Measurements from ENCODE around the gene GLIPR1L2.
A peak's percentile ranks its signal among the peaks of the same experiment; 100 is the strongest.

GLIPR1L2 gene

DNA sequence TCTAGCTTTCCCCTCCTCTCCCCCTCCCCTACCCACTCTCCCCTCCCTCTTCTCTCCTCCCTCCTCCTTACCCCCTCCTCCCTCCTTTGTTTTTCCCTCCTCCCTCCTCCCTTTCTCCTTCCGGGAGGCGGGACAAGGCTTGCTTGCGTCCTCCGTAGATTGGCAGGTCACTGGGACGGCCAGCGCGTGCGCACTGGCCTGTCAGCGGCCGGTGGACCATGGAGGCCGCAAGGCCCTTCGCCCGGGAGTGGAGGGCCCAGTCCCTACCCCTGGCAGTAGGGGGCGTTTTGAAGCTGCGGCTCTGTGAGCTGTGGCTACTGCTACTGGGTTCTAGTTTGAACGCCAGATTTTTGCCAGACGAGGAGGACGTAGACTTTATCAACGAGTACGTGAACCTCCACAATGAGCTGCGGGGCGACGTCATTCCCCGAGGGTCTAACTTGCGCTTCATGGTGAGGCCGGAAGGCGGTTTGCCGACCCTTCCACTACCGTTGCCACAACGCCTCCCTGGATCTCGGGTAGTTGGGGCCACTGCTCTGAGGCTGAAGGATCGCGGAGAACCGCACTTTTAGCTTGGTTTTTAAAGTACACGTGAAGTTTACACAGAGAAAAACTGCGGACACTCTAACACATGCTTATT lies at the start of gene GLIPR1L2:
Gene GLIPR1L2, plus strand, starts transcription at position 191 of the 640 bp plus-strand sequence. Its CDS starts 28 bp downstream, at position 219.
- DNase-seq, result peak; percentile 94

GRCh38 chr12:75341873-75342272 lies 49.0 kb upstream of the GLIPR1L2 start:
- DNase-seq, result no peak

DNA sequence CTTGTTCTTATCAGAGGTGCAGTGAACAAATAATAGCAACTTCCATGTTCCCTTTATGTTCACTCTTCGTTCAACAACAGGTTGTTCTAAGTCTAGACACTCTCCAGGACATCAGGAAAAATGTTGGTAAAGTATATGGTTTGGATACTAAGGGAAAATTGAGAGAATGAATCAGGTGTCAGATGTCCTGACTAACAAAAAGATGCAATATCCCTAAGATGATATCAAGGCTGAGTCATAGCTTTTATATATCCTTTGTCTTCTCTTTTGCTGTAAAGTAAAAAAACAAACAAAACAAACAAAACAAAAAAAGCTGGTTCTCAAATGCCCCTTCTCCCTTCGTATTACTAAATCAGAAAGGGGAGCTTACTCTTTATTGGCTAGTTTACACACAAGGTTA lies 45.4 kb upstream of the GLIPR1L2 start:
- no peak for DNase-seq

GRCh38 chr12:75346215-75346614 lies 44.7 kb upstream of the GLIPR1L2 start:
- peak; percentile 36 for DNase-seq

DNA sequence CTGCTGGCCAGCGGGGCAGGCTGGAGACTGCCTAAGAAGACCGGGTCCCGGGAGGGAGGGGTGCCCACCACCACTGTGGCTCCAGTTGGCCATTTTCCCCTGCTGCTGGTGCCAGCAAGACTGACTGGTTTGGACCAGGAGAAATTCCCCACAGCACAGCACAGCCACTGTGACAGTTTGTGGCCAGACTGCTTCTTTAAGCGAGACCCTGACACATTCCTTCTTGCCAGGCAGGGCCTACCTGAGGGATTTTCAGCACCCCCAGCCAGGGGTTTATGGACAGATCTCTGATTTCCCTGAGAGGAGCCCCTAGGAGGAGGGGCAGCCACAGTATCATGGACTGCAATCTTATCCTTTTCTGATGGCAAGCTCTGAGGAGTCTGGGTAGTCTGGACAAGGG lies 40.9 kb upstream of the GLIPR1L2 start:
- no peak for DNase-seq

DNA sequence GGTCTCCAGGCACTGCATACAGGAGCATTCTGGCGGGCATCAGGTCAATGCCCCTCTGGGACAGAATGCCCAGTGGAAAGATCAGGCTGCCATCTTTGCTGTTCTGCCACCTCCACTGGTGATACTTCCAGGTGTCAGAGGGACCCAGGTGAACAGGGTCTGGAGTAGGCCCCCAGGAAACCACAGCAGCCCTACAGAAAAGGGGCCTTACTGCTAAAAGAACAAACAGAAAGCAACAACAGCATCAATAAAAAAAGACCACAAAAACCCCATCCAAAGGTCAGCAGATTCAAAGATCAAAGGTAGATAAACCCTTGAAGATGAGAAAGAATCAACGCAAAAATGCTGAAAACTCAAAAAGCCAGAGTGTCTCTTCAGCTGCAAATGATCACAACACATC lies 40.5 kb upstream of the GLIPR1L2 start:
- no peak for DNase-seq

DNA sequence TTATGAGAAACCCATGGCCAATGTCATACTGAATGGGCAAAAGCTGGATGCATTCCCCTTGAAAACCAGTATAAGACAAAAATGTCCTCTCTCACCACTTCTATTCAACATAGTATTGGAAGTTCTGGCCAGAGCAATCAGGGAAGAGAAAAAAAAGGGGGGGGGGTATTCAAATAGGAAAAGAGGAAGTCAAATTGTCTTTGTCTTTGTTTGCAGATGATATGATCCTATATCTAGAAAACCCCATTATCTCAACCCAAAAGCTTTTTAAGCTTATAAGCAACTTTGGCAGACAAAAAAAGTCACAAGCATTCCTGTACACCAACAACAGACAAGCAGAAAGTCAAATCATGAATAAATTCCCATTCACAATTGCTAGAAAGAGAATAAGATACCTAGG lies 36.9 kb upstream of the GLIPR1L2 start:
- DNase-seq, result no peak

DNA sequence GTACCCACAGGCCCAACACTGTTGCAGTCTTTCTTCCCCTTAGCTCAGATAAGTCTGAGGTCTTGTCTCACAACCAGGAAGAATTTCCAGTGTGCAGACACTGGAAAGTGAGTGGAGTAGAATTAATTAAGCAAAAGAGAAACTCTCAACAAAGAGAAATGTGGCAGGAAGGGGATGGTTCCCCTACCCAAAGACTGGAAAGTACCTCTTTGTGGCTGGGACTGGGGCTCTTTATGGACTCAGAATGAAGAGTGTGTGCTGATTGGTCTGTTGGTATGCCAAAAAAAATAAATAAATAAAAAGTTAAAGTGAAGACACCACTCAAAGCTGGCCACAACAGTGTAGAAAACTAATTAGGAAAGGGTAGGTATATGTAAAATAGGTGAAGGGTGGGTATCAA lies 30.0 kb upstream of the GLIPR1L2 start:
- no peak for DNase-seq

DNA sequence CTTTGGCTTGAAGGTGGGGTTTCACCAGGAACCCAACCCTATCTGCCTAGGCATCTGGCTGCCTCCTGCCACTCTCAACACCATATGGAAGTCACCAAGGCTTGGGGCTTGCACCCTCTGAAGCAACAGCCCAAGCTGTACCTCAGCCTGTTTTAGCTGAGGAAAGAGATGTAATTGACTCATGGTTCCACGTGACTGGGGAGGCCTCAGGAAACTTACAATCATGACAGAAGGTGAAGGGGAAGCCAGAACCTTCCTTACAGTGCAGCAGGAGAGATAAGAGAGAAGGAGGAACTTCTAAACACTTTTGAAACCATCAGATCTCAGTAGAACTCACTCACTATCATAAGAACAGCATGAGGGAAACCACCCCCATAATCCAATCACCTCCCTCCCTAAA lies 29.5 kb upstream of the GLIPR1L2 start:
- DNase-seq, result no peak

GRCh38 chr12:75364919-75365318 lies 26.0 kb upstream of the GLIPR1L2 start:
- DNase-seq, result no peak

DNA sequence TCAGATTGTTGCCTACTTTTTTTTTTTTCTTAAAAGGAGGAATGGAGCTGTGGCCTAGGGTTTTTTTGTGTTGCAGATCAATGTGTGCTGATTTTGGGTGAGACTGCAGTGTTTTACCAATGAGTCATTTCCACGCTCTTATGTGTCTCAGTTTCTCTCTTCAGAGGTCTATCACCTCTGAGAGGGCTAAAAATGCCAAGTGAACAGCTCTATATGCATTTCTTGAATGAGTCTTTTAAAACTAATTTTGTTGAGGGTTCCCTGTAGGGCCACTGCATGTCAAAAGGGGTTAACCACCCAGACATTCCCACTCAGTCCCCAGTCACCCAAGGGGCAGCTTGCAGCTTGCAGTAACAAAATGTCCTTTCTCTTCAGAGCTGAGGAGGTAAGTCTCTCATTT lies 24.3 kb upstream of the GLIPR1L2 start:
- DNase-seq, result no peak

GRCh38 chr12:75374971-75375370 lies 15.9 kb upstream of the GLIPR1L2 start:
- DNase-seq, result no peak

DNA sequence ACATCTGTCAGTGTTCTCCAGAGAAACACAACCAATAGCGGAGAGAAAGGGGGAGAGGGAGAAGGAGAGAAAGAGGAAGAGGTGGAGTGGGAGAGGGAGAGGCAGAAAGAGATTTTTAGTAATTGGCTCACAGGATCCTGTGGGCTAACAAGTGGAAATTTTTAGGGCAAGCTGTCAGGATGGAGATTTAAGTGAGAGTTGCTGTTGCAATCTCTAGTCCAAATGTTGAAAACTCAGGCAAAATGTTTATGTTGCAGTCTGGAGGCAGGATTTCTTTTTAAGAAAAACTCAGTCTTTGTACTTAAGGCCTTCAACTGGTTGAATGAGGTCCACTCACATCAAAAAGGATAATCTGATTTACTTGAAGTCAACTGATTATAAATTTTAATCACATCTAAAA lies 12.5 kb upstream of the GLIPR1L2 start:
- DNase-seq, result no peak

- DNase-seq, result no peak
These were observed 1.8 kb upstream of the GLIPR1L2 start for GRCh38 chr12:75389061-75389460.

DNA sequence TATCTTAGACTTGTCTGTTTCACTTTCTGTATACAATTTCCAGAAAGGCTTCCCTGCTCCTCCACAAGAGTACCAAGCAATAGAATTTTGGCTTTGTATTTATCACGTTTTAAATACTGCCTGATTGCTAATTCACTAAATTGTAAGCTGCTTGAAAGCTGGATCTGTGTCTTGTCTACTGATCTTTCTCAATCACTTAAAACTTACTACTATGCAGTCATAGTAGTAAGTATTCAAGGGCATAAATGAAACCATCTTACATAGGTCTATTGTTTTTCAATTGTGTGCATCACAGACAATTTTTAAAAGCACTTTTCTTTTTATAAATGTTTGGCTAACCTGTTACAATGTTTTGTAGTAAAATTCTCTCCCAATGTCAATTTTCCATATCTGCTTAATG lies 1.2 kb upstream of the GLIPR1L2 start:
- DNase-seq, result no peak

- DNase-seq, result no peak
These were observed 562 bp upstream of the GLIPR1L2 start for GRCh38 chr12:75390156-75390898.

GRCh38 chr12:75404231-75404630 lies 13.3 kb downstream of the GLIPR1L2 start:
- no peak for DNase-seq

DNA sequence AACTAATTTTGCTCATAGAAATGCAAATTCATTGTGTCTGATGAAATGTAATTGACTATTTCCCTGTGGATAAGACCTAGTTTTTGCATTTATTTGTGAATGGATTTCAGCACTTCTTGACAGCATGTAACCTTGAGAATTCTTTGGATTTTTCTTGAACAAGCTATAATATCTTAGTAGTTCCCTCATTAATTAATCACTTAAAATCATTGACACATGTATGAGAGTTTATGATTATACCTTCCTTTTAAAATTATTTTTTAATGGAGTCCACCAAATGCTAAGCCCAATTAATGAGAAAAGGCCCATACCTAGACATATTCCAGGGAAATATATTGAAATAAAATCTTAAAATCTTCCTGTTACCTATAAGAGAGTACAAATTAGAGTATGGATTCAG lies 16.8 kb downstream of the GLIPR1L2 start:
- DNase-seq, result no peak

- no peak for DNase-seq
These were observed 18.9 kb downstream of the GLIPR1L2 start for GRCh38 chr12:75409830-75410229.

- DNase-seq, result no peak
These were observed 23.8 kb downstream of the GLIPR1L2 start for GRCh38 chr12:75414671-75415070.

GRCh38 chr12:75419841-75420240 lies 29.0 kb downstream of the GLIPR1L2 start:
- DNase-seq, result no peak

DNA sequence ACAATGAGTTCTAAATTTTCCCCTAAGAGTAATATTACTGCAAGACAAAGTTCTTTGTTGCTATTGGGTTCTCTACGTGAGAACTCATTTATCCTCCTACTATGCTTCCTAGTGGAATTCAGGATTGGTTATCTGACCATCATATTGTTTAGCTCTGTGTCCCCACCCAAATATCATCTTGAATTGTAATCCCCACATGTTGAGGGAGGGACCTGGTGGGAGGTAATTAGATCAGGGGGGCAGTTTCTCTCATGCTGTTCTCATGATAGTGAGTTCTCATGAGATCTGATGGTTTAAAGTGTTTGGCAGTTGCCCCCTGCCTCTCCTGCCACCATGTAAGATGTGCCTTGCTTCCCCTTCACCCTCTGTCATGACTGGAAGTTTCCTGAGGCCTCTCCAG lies 36.6 kb downstream of the GLIPR1L2 start:
- DNase-seq, result no peak

DNA sequence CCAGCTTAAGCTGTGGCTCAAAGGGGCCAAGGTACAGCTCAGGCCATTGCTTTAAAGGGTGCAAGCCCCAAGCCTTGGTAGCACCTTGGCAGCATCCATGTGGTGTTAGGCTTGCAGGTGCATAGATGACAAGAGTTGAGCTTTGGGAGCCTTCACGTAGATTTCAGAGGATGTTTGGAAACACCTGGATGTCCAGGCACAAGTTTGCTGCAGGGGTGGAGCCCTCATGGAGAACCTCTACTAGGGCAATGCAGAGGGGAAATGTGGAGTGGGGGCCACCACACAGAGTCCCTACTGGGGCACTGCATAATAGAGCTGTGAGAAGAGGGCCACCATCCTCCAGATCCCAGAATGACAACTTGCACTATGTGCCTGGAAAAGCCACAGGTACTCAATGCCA lies 37.9 kb downstream of the GLIPR1L2 start:
- no peak for DNase-seq

GRCh38 chr12:75432924-75433323 lies 42.0 kb downstream of the GLIPR1L2 start:
- DNase-seq, result no peak

- no peak for DNase-seq
These were observed 46.7 kb downstream of the GLIPR1L2 start for GRCh38 chr12:75437564-75437963.
